Panc1 (cell line): Measurements from ENCODE around the gene SSX2IP.

Experiments
- CTCF ChIP-seq: fragments of 450-650 bp; IDR thresholded peaks from 2 replicates; pipeline ENCODE4 v1.5.1; 2017; ENCODE audit warnings: mild to moderate bottlenecking
- POLR2AphosphoS5 ChIP-seq: IDR thresholded peaks from 2 replicates; pipeline ENCODE4 v1.6.1; 2012; ENCODE audit warnings: mild to moderate bottlenecking, low read depth, low read length, moderate library complexity

GRCh38 chr1:84721152-84721551, 30.9 kb upstream of the SSX2IP start:
- TF ChIP-seq CTCF = no peak
- no peak for TF ChIP-seq POLR2AphosphoS5
